A673 (cell line): ENCODE measurements around the gene MARK2.

ENCODE experiments used
- EZH2 ChIP-seq: fragments of 200-600 bp; sonication (generic); IDR thresholded peaks from 2 replicates; pipeline ENCODE4 v1.6.1; 2017; ENCODE audit warnings: borderline replicate concordance, low read depth, mild to moderate bottlenecking, mixed read lengths, antibody characterized with exemption, low read length; ENCODE audit not compliant: poor library complexity, severe bottlenecking
- TF ChIP-seq, protein P1 (sequence below): fragments of 300-800, 200-600 bp; sonication (generic); conservative IDR thresholded peaks from 2 replicates; pipeline ENCODE4 v1.5.1; 2017; ENCODE audit warnings: low read depth, mild to moderate bottlenecking, antibody characterized with exemption, low read length, moderate library complexity, mixed read lengths

DNA sequence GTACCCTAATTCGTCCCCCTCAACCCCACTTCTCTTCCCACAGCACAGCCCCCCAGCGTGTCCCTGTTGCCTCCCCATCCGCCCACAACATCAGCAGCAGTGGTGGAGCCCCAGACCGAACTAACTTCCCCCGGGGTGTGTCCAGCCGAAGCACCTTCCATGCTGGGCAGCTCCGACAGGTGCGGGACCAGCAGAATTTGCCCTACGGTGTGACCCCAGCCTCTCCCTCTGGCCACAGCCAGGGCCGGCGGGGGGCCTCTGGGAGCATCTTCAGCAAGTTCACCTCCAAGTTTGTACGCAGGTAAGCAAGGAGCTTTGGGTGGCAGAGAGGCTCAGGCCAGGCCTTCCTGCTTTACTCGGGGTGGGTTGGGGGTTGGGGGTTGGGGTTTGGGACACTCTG, 65.8 kb downstream of the MARK2 start:
- TF ChIP-seq, protein P1, sequence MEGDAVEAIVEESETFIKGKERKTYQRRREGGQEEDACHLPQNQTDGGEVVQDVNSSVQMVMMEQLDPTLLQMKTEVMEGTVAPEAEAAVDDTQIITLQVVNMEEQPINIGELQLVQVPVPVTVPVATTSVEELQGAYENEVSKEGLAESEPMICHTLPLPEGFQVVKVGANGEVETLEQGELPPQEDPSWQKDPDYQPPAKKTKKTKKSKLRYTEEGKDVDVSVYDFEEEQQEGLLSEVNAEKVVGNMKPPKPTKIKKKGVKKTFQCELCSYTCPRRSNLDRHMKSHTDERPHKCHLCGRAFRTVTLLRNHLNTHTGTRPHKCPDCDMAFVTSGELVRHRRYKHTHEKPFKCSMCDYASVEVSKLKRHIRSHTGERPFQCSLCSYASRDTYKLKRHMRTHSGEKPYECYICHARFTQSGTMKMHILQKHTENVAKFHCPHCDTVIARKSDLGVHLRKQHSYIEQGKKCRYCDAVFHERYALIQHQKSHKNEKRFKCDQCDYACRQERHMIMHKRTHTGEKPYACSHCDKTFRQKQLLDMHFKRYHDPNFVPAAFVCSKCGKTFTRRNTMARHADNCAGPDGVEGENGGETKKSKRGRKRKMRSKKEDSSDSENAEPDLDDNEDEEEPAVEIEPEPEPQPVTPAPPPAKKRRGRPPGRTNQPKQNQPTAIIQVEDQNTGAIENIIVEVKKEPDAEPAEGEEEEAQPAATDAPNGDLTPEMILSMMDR = no peak
- no peak for TF ChIP-seq EZH2
